Measurements from ENCODE around the gene KIF26B.

GRCh38 chr1:245198748-245199516 is 44.1 kb downstream of the KIF26B start:
- TF ChIP-seq AFF4 (CRISPR knock-in tag; IDR thresholded peaks at IDR 0.05; ENCODE audit: borderline replicate concordance) (no peak), IRF1 (CRISPR knock-in tag; IDR thresholded peaks at IDR 0.05) (no peak), JUN (CRISPR knock-in tag; IDR thresholded peaks at IDR 0.05) (no peak), CTCF (IDR thresholded peaks at IDR 0.05) (no peak), MLX (CRISPR knock-in tag; IDR thresholded peaks at IDR 0.05) (no peak), FOXJ3 (CRISPR knock-in tag; IDR thresholded peaks at IDR 0.05; ENCODE audit: borderline replicate concordance) (no peak), NR2C2 (CRISPR knock-in tag; IDR thresholded peaks at IDR 0.05) (no peak), E2F5 (CRISPR knock-in tag; IDR thresholded peaks at IDR 0.05) (no peak), ZSCAN18 (CRISPR knock-in tag; IDR thresholded peaks at IDR 0.05) (no peak), ATF2 (CRISPR knock-in tag; IDR thresholded peaks at IDR 0.05; ENCODE audit: borderline replicate concordance, low read depth) (no peak), ESRRA (CRISPR knock-in tag; IDR thresholded peaks at IDR 0.05; ENCODE audit: borderline replicate concordance) (no peak), FOXP1 (CRISPR knock-in tag; IDR thresholded peaks at IDR 0.05; ENCODE audit: borderline replicate concordance) (no peak), TCF7 (CRISPR knock-in tag; IDR thresholded peaks at IDR 0.05; ENCODE audit: low read depth) (no peak)
